ENCODE measurements around the gene OAF.
"Not testable (repeated sequence)": the region's sequence is repeated elsewhere in the genome, so short reads cannot be mapped to it uniquely, and the experiment has no call there.

OAF gene

GRCh38 chr11:120179057-120179672, 31.7 kb upstream of the OAF start:
- WGBS (ENCODE audit: insufficient coverage), result 100% methylated on average over 9 of the region's 10 CpGs
- CTCF ChIA-PET, result interaction anchor here (1.2 to 6.1 kb wide), 6 partner anchors 10 to 61 kb away, joined by 3 to 103 read pairs (median 8); partner anchors contain the start of gene POU2F3
- H3K27ac ChIP-seq (ENCODE audit: insufficient read depth in 1 of 2, low read depth in 1 of 2, low read length in 2 of 2, poor library complexity in 1 of 2, severe bottlenecking in 2 of 2), result no peak overlapping the region

GRCh38 chr11:120180063-120180462, 30.8 kb upstream of the OAF start:
- CTCF ChIA-PET, result interaction anchor here (1.2 to 6.1 kb wide), 6 partner anchors 9 to 60 kb away, joined by 3 to 103 read pairs (median 10); partner anchors contain the start of gene POU2F3
- not testable (repeated sequence) for H3K27ac ChIP-seq (ENCODE audit: insufficient read depth in 1 of 2, low read depth in 1 of 2, low read length in 2 of 2, poor library complexity in 1 of 2, severe bottlenecking in 2 of 2); H3K4me3 ChIP-seq (ENCODE audit: control insufficient read depth in 1 of 7, extremely low read depth in 1 of 7, insufficient read depth in 4 of 7, low read depth in 2 of 7, low read length in 6 of 7); H3K9me3 ChIP-seq (ENCODE audit: control extremely low read depth in 1 of 5, control insufficient read depth in 4 of 5, insufficient read depth in 2 of 5, low read depth in 1 of 5, low read length in 4 of 5); DNase-seq; H3K27me3 ChIP-seq (replicated peaks in 2 of 5; ENCODE audit: control insufficient read depth in 4 of 5, insufficient read depth in 5 of 5, low read length in 4 of 5); H3K36me3 ChIP-seq (ENCODE audit: control insufficient read depth in 4 of 4, insufficient read depth in 4 of 4, low read length in 3 of 4)
- 100% methylated on average over 6 of the region's 6 CpGs for WGBS (ENCODE audit: insufficient coverage)
- POLR2A ChIA-PET, result interaction anchor here (0.9 kb wide), 1 partner anchor 32 kb away, joined by 3 read pairs; no protein-coding TSS in a partner anchor
- peaks cover 0 to 18% (median 2%) of the 10 kb centered on the region in 4 experiments for H3K4me1 ChIP-seq (ENCODE audit: control extremely low read depth in 1 of 4, control insufficient read depth in 4 of 4, insufficient read depth in 4 of 4, low read length in 3 of 4)

More at GRCh38 chr11:120179057-120179672, 31.7 kb upstream of the OAF start:
- H3K4me3 ChIP-seq (ENCODE audit: control insufficient read depth in 1 of 7, extremely low read depth in 1 of 7, insufficient read depth in 4 of 7, low read depth in 2 of 7, low read length in 6 of 7), result no peak overlapping the region
- peaks cover 0 to 3% (median 0%) of the 10 kb centered on the region in 5 experiments for H3K27me3 ChIP-seq (replicated peaks in 2 of 5; ENCODE audit: control insufficient read depth in 4 of 5, insufficient read depth in 5 of 5, low read length in 4 of 5)
- no peaks in the 10 kb centered on the region for H3K36me3 ChIP-seq (ENCODE audit: control insufficient read depth in 4 of 4, insufficient read depth in 4 of 4, low read length in 3 of 4)
- H3K9me3 ChIP-seq (ENCODE audit: control extremely low read depth in 1 of 5, control insufficient read depth in 4 of 5, insufficient read depth in 2 of 5, low read depth in 1 of 5, low read length in 4 of 5), result no peaks in the 10 kb centered on the region
- POLR2A ChIA-PET, result interaction anchor here (0.9 kb wide), 1 partner anchor 33 kb away, joined by 3 read pairs; no protein-coding TSS in a partner anchor
- no peak for DNase-seq
- H3K4me1 ChIP-seq (ENCODE audit: control extremely low read depth in 1 of 4, control insufficient read depth in 4 of 4, insufficient read depth in 4 of 4, low read length in 3 of 4), result peaks cover 0 to 22% (median 2%) of the 10 kb centered on the region in 4 experiments

- ChIA-PET POLR2A (no interaction called here), CTCF (interaction anchor here (0.7 to 6.1 kb wide), 10 partner anchors 9 to 90 kb away, joined by 3 to 103 read pairs (median 6); no protein-coding TSS in a partner anchor)
- no peaks in the 10 kb centered on the region for H3K9me3 ChIP-seq (ENCODE audit: control extremely low read depth in 1 of 5, control insufficient read depth in 4 of 5, insufficient read depth in 2 of 5, low read depth in 1 of 5, low read length in 4 of 5)
- no peaks in the 10 kb centered on the region for H3K36me3 ChIP-seq (ENCODE audit: control insufficient read depth in 4 of 4, insufficient read depth in 4 of 4, low read length in 3 of 4)
- peaks cover 0 to 3% (median 0%) of the 10 kb centered on the region in 5 experiments for H3K27me3 ChIP-seq (replicated peaks in 2 of 5; ENCODE audit: control insufficient read depth in 4 of 5, insufficient read depth in 5 of 5, low read length in 4 of 5)
- H3K4me1 ChIP-seq (ENCODE audit: control extremely low read depth in 1 of 4, control insufficient read depth in 4 of 4, insufficient read depth in 4 of 4, low read length in 3 of 4), result peaks cover 0 to 16% (median 2%) of the 10 kb centered on the region in 4 experiments
- no peak overlapping the region for H3K27ac ChIP-seq (ENCODE audit: insufficient read depth in 1 of 2, low read depth in 1 of 2, low read length in 2 of 2, poor library complexity in 1 of 2, severe bottlenecking in 2 of 2)
- H3K4me3 ChIP-seq (ENCODE audit: control insufficient read depth in 1 of 7, extremely low read depth in 1 of 7, insufficient read depth in 4 of 7, low read depth in 2 of 7, low read length in 6 of 7), result no peak overlapping the region
- WGBS (ENCODE audit: insufficient coverage), result 57% methylated on average over 7 of the region's 11 CpGs
- peak in 2 of 3 donors; percentile 14 to 29 for DNase-seq
Observed at GRCh38 chr11:120180551-120181232, 30.1 kb upstream of the OAF start.

- H3K9me3 ChIP-seq (ENCODE audit: control extremely low read depth in 1 of 5, control insufficient read depth in 4 of 5, insufficient read depth in 2 of 5, low read depth in 1 of 5, low read length in 4 of 5), result no peaks in the 10 kb centered on the region
- peaks cover 0 to 17% (median 2%) of the 10 kb centered on the region in 4 experiments for H3K4me1 ChIP-seq (ENCODE audit: control extremely low read depth in 1 of 4, control insufficient read depth in 4 of 4, insufficient read depth in 4 of 4, low read length in 3 of 4)
- no peak overlapping the region for H3K4me3 ChIP-seq (ENCODE audit: control insufficient read depth in 1 of 7, extremely low read depth in 1 of 7, insufficient read depth in 4 of 7, low read depth in 2 of 7, low read length in 6 of 7)
- no peak overlapping the region for H3K27ac ChIP-seq (ENCODE audit: insufficient read depth in 1 of 2, low read depth in 1 of 2, low read length in 2 of 2, poor library complexity in 1 of 2, severe bottlenecking in 2 of 2)
- ChIA-PET CTCF (interaction anchor here (0.7 to 6.1 kb wide), 9 partner anchors 9 to 90 kb away, joined by 3 to 103 read pairs (median 6); no protein-coding TSS in a partner anchor), POLR2A (interaction anchor here (1.1 kb wide), 1 partner anchor 205 kb away, joined by 3 read pairs; no protein-coding TSS in a partner anchor)
- H3K36me3 ChIP-seq (ENCODE audit: control insufficient read depth in 4 of 4, insufficient read depth in 4 of 4, low read length in 3 of 4), result no peaks in the 10 kb centered on the region
- 93% methylated on average over 10 of the region's 10 CpGs for WGBS (ENCODE audit: insufficient coverage)
- peaks cover 0 to 3% (median 0%) of the 10 kb centered on the region in 5 experiments for H3K27me3 ChIP-seq (replicated peaks in 2 of 5; ENCODE audit: control insufficient read depth in 4 of 5, insufficient read depth in 5 of 5, low read length in 4 of 5)
- no peak for DNase-seq
Observed at GRCh38 chr11:120181376-120181975, 29.4 kb upstream of the OAF start.

- ChIA-PET CTCF (interaction anchor here (2.2 to 6.1 kb wide), 4 partner anchors 11 to 50 kb away, joined by 11 to 103 read pairs (median 17); no protein-coding TSS in a partner anchor), POLR2A (interaction anchor here (0.6 to 1.1 kb wide), 2 partner anchors 15 to 204 kb away, joined by 3 read pairs; no protein-coding TSS in a partner anchor)
- Histone ChIP-seq H3K36me3 (ENCODE audit: control insufficient read depth in 4 of 4, insufficient read depth in 4 of 4, low read length in 3 of 4) (no peaks in the 10 kb centered on the region), H3K27me3 (replicated peaks in 2 of 5; ENCODE audit: control insufficient read depth in 4 of 5, insufficient read depth in 5 of 5, low read length in 4 of 5) (peaks cover 0 to 3% (median 0%) of the 10 kb centered on the region in 5 experiments), H3K4me3 (ENCODE audit: control insufficient read depth in 1 of 7, extremely low read depth in 1 of 7, insufficient read depth in 4 of 7, low read depth in 2 of 7, low read length in 6 of 7) (no peak overlapping the region), H3K27ac (ENCODE audit: insufficient read depth in 1 of 2, low read depth in 1 of 2, low read length in 2 of 2, poor library complexity in 1 of 2, severe bottlenecking in 2 of 2) (no peak overlapping the region), H3K9me3 (ENCODE audit: control extremely low read depth in 1 of 5, control insufficient read depth in 4 of 5, insufficient read depth in 2 of 5, low read depth in 1 of 5, low read length in 4 of 5) (no peaks in the 10 kb centered on the region), H3K4me1 (ENCODE audit: control extremely low read depth in 1 of 4, control insufficient read depth in 4 of 4, insufficient read depth in 4 of 4, low read length in 3 of 4) (peaks cover 0 to 19% (median 2%) of the 10 kb centered on the region in 4 experiments)
- DNase-seq, result no peak
- 90% methylated on average over 7 of the region's 7 CpGs for WGBS (ENCODE audit: insufficient coverage)
Observed at GRCh38 chr11:120182372-120182771, 28.5 kb upstream of the OAF start.

GRCh38 chr11:120182790-120183491, 27.9 kb upstream of the OAF start:
- no peak for DNase-seq
- Histone ChIP-seq H3K27me3 (replicated peaks in 2 of 5; ENCODE audit: control insufficient read depth in 4 of 5, insufficient read depth in 5 of 5, low read length in 4 of 5) (peaks cover 0 to 3% (median 0%) of the 10 kb centered on the region in 5 experiments), H3K27ac (ENCODE audit: insufficient read depth in 1 of 2, low read depth in 1 of 2, low read length in 2 of 2, poor library complexity in 1 of 2, severe bottlenecking in 2 of 2) (no peak overlapping the region), H3K36me3 (ENCODE audit: control insufficient read depth in 4 of 4, insufficient read depth in 4 of 4, low read length in 3 of 4) (no peaks in the 10 kb centered on the region), H3K4me3 (ENCODE audit: control insufficient read depth in 1 of 7, extremely low read depth in 1 of 7, insufficient read depth in 4 of 7, low read depth in 2 of 7, low read length in 6 of 7) (no peak overlapping the region), H3K9me3 (ENCODE audit: control extremely low read depth in 1 of 5, control insufficient read depth in 4 of 5, insufficient read depth in 2 of 5, low read depth in 1 of 5, low read length in 4 of 5) (no peaks in the 10 kb centered on the region), H3K4me1 (ENCODE audit: control extremely low read depth in 1 of 4, control insufficient read depth in 4 of 4, insufficient read depth in 4 of 4, low read length in 3 of 4) (peaks cover 0 to 19% (median 2%) of the 10 kb centered on the region in 4 experiments)
- ChIA-PET POLR2A (no interaction called here), CTCF (interaction anchor here (1.0 to 1.1 kb wide), 3 partner anchors 10 to 120 kb away, joined by 3 to 4 read pairs (median 3); no protein-coding TSS in a partner anchor)
- 79% methylated on average over 5 of the region's 5 CpGs for WGBS (ENCODE audit: insufficient coverage)

Measured in common myeloid progenitor, CD34-positive (primary cell).